HG02610 (cell line): ENCODE measurements around the gene ZNF747.
"Not testable (repeated sequence)": the region's sequence is repeated elsewhere in the genome, so short reads cannot be mapped to it uniquely, and the experiment has no call there.

ENCODE experiments used
- ATAC-seq: cut with Tn5 transposase; IDR thresholded peaks from one replicate; pipeline ENCODE4 v1.9.1; 2021; ENCODE audit warnings: mild to moderate bottlenecking, moderate library complexity; ENCODE audit not compliant: unreplicated experiment

Gene ZNF747

GRCh38 chr16:30535106-30535776, 583 bp upstream of the ZNF747 start:
- no peak for ATAC-seq

- ATAC-seq = peak; percentile 4
Measured at GRCh38 chr16:30533748-30534367, 800 bp downstream of the ZNF747 start.

GRCh38 chr16:30533146-30533522, 1.5 kb downstream of the ZNF747 start:
- no peak for ATAC-seq

GRCh38 chr16:30532285-30533145, 2.1 kb downstream of the ZNF747 start:
- ATAC-seq = no peak

- no peak for ATAC-seq
Measured at GRCh38 chr16:30530163-30531037, 4.3 kb downstream of the ZNF747 start.

GRCh38 chr16:30528799-30529457, 5.7 kb downstream of the ZNF747 start:
- ATAC-seq = no peak

GRCh38 chr16:30527635-30528178, 7.0 kb downstream of the ZNF747 start:
- no peak for ATAC-seq

GRCh38 chr16:30526823-30527634, 7.6 kb downstream of the ZNF747 start:
- ATAC-seq = peak; percentile 90

- peak; percentile 15 for ATAC-seq
Measured at GRCh38 chr16:30526137-30526822, 8.4 kb downstream of the ZNF747 start, which contains the start of gene ZNF768. TSS of gene ZNF768 (minus strand) at chr16:30526566. CDS start at chr16:30526413, 153 bp downstream.

- ATAC-seq = no peak
Measured at GRCh38 chr16:30525844-30526136, 8.9 kb downstream of the ZNF747 start.

- ATAC-seq = no peak
Measured at GRCh38 chr16:30524575-30525568, 9.8 kb downstream of the ZNF747 start.

GRCh38 chr16:30523768-30524574, 10.7 kb downstream of the ZNF747 start:
- ATAC-seq = no peak

- ATAC-seq = not testable (repeated sequence)
Measured at GRCh38 chr16:30522702-30523463, 11.8 kb downstream of the ZNF747 start.

- ATAC-seq = no peak
Measured at GRCh38 chr16:30521873-30522641, 12.6 kb downstream of the ZNF747 start.

GRCh38 chr16:30521476-30521872, 13.2 kb downstream of the ZNF747 start:
- no peak for ATAC-seq
